ENCODE measurements around the gene CTSZ.

Gene CTSZ

GRCh38 chr20:58980711-58981627 is 26.1 kb downstream of the CTSZ start, which contains the start of gene NELFCD:
Gene NELFCD, plus strand, starts transcription at chr20:58981256. Its CDS starts 54 bp downstream, at chr20:58981310.
- TF ChIP-seq CTCF (conservative IDR thresholded peaks at IDR 0.05; ENCODE audit: low read depth, low read length) = no peak
- DNase-seq (ENCODE audit: low read depth) = peak; percentile 76
- peak within 1 kb of the TSS; percentile 75 for H3K4me3 ChIP-seq (ENCODE audit: low read depth, low read length)

DNA sequence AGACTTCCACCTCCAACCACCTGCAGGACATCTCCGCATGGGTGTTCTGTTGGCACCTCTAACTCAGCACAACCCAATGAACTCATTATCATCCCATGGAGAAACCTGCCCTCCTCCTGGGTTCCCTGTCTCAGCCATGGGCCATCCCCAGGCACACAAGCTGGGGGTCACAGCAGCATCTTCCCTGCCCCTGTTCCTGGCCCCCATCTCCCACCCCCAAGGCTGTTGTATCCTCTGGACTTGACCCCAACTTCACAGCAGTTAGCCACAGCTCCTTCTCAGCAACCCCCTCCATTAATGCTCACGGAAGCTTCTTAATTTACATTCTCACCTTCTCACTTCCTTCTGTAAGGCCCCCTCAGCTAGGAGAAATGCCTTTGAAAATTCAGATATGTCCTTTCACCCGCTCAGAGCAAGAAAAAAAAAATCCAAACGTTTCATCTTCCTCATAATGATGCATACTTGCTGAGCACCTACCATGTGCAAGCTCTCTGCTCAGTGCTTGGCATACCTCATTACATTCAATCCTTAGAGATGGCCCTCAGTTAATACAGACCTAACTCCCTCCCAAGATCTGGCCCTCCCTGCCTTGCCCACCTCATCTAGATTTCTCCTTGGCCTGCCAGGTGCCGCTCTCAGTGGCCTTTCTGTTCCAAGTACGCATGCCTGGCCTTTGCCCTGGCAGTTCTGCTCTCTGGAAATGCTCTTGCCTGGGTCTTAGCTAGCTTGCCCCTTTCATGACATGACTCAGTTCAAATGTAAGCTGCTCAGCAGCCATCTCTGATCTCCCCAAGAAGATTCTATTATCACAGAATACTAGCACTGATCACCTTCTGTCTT is 28.5 kb downstream of the CTSZ start:
- no peak for TF ChIP-seq CTCF (conservative IDR thresholded peaks at IDR 0.05; ENCODE audit: low read depth, low read length)
- DNase-seq (ENCODE audit: low read depth) = no peak
- H3K4me3 ChIP-seq (ENCODE audit: low read depth, low read length) = no peak overlapping the region

GRCh38 chr20:58976061-58976730 is 30.9 kb downstream of the CTSZ start:
- TF ChIP-seq CTCF (conservative IDR thresholded peaks at IDR 0.05; ENCODE audit: low read depth, low read length) = no peak
- no peak overlapping the region for H3K4me3 ChIP-seq (ENCODE audit: low read depth, low read length)
- DNase-seq (ENCODE audit: low read depth) = no peak

- no peak for TF ChIP-seq CTCF (conservative IDR thresholded peaks at IDR 0.05; ENCODE audit: low read depth, low read length)
- no peak overlapping the region for H3K4me3 ChIP-seq (ENCODE audit: low read depth, low read length)
- DNase-seq (ENCODE audit: low read depth) = no peak
These were observed 31.7 kb downstream of the CTSZ start for GRCh38 chr20:58975353-58975752.

DNA sequence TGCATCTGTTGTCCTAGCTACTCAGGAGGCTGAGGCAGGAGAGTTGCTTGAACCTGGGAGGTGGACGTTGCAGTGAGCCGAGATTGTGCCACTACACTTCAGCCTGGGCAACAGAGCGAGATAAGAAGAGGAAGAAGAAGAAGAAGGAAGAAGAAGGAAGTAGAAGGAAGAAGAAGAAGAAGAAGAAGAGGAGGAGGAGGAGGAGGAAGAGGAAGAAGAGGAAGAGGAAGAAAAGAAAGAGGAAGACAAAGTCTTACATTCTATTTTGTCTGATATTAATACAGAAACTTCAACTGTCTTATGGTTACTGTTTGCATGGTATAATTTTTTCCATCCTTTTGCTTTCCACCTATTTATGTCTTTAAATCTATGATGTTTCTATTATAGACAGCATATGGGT is 33.2 kb downstream of the CTSZ start:
- DNase-seq (ENCODE audit: low read depth) = no peak
- no peak for TF ChIP-seq CTCF (conservative IDR thresholded peaks at IDR 0.05; ENCODE audit: low read depth, low read length)
- no peak overlapping the region for H3K4me3 ChIP-seq (ENCODE audit: low read depth, low read length)

DNA sequence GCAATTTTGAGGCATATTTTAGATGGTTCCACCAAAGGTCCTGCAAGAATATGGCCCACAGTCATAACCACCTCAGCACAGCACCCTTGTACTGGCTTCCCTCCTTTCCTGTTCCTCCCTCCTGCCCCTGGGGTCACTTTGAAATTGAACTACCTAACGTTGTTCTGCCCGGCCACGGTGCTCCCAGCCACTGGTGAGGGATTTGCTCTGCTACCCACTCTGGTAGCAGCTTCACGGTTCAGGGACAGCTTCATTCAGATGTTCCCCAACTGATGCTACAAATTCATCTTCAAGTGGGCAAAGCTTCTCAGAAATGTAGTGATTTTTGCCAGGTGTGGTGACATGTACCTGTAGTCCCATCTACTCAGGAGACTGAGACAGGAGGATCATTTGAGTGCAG is 33.9 kb downstream of the CTSZ start:
- DNase-seq (ENCODE audit: low read depth) = no peak
- TF ChIP-seq CTCF (conservative IDR thresholded peaks at IDR 0.05; ENCODE audit: low read depth, low read length) = no peak
- no peak overlapping the region for H3K4me3 ChIP-seq (ENCODE audit: low read depth, low read length)
